Ramos (cell line): ENCODE data around the gene TBC1D20.

Experiments
- in situ Hi-C: fragments of 300-500 bp; cut with MboI; formaldehyde crosslinking; loops from one replicate; pipeline ENCODE4 v1.14.3; 2022; ENCODE audit warnings: low sequenced_read_pairs; ENCODE audit not compliant: unreplicated experiment

The TBC1D20 gene

DNA sequence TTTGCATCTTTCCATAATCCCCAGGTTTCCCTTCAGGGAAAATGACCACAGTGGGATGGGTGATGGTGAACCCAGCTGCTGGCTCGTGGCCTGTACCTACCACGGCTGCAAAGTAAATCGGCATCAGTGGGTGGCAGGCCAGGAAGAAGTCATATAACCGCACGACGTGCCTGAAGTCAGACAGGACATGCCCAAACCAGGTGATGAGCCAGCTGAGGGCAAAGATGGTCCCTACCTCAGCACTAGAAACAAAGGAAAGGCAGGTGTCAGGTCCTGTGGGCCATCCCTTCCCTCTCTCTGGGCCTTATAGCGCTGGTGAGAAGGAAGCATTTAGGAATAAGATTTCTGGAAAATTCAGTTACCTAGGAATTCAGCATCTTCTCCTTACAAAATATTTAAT, 22.2 kb downstream of the TBC1D20 start:
- in situ Hi-C loops, result no loop called here

DNA sequence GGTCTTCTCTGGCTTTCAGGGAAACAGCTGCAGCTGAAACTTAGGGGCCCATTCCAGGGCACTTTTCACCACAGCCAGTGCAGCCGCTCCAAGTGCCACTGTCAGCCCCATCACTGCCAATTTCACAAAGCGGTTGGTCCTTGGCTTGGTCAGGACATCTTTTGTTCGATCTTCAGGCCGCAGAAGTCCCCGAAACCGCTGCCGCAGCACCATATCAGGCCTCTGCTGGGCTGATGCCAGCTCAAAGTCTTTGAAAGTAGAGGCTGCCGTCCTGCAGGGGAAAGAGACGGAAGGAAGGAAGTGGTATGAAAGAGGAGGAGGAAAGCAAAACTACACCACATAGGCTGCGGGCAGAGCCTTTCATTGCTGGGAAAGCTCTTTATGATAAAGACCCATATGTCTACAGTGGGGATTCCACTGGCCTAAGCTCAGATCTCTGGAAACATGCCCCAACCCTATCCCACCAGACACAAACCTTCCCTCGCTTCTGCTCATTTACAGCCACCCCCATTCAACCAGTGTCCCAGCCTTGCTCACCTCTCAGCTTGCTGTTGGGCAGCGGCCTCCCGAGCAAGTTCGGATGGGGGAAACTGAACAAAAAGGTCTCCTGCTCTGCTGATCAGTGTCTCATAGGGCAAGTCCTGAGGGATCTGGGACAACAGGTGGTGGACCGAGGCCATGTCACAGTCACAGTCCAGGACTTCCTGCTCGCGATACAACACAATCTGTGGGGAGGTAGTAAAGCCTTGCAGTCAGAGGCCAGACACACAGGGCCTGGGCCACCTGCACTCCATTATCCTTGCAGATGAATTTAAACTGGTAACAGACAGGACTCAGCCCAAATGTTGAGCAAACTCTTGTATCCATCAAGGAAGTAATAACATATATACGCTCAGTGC, 23.5 kb downstream of the TBC1D20 start:
- in situ Hi-C loops, result no loop called here

DNA sequence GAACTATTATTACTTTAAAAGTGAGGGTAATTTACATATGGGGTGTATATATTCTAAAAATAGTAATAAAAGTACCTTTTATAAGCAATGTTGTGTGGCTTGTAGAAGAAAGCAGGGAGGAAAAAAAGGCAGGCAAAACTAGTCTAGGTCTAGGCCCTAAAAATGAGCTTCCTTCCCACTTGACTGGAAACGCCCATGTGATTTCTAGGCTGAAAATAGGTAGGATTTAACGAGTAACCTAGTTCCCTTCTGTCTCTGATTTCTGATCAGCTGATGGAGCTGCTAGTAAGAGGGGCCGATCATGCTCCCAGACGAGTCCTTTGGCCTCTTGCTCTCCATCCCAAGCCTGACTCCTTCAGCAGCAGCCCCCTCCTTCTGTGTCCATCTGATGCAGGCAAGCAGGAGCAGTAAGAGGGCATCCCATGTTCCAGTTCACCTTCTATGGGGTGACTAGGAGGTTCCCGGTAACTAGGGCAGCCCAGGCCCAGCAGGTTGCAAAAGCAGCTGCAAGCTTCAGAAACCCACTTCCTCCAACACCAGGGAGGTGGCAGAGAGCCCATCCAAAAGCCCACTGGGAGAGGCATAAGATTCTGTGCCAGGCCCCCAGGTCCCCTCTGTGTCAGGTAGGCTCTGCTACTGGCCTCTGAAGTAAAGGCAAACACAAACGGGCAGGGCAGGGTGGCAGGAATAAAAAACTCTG, 24.4 kb downstream of the TBC1D20 start:
- in situ Hi-C loops, result no loop called here

DNA sequence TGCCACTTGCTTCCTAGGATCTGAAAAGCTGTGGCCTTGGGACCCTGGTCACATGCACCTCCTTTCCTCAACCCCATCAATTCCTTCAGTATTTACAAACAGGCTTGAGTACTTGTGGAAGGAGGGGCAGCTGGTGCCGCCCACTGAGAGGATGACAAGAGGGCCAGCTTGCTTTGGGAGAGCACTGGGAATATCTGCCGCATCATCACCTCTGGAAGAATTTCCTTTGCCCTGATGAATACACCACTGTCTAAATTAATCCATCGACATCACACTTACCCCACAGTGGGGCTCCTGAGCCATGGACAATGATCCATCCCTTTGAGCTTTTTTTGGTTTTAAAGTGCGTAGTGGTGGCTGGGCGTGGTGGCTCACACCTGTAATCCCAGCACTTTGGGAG, 25.9 kb downstream of the TBC1D20 start:
- in situ Hi-C loops, result no loop called here

- in situ Hi-C loops, result no loop called here
Observed at GRCh38 chr20:435558-435957, 26.8 kb downstream of the TBC1D20 start.

DNA sequence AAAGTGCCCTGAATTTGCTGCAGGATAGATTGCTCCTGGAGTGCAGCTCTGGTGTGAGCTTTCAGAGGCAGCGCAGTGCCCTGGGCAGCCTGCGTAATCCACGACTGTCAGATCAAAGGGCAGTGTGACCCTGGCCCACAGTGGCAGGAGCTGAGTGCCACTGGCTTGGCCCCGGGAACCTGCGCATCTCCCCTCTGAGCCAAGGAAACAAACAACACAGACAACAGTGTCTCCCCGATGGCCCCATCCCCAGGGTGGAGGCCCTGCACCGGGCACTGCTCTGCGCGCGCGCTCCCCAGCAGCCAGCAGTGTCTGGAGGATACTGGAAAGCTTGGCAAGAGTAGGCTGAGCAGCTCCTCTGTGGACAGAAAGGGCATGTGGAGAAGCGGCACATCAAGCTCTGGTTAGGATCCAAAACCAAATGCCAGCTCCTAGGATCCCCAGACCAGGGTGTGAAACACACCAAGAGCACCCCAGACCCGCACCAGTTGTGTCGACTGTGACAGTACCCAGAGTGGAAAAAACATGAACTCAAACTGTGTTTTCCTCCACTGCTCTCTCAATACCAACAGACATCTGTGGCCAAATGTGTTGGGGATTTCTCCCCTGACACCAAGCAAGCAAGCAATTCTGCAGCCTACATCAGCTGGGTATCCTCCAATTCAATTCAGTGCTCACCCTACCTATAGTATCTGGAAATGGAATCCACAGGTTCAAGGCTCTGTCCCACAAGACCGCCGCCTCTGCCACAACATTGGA, 27.5 kb downstream of the TBC1D20 start:
- in situ Hi-C loops, result no loop called here

DNA sequence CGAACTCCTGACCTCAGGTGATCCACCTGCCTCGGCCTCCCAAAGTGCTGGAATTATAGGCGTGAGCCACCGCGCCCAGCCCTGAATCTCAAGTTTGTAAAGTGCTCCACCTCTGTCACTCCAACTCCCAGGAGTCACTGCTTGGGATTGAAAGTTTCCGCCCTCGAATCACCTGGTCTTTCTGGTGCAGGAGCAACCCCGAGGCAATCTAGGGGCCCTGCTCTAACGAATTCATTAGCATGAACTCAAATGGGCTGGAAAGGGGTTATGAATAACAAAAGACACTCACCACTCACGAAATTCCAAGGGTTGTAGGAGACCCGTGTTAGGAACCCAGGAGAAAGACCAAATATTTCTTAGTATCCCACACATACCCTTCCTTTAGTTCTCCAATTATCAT, 28.1 kb downstream of the TBC1D20 start:
- in situ Hi-C loops, result no loop called here

DNA sequence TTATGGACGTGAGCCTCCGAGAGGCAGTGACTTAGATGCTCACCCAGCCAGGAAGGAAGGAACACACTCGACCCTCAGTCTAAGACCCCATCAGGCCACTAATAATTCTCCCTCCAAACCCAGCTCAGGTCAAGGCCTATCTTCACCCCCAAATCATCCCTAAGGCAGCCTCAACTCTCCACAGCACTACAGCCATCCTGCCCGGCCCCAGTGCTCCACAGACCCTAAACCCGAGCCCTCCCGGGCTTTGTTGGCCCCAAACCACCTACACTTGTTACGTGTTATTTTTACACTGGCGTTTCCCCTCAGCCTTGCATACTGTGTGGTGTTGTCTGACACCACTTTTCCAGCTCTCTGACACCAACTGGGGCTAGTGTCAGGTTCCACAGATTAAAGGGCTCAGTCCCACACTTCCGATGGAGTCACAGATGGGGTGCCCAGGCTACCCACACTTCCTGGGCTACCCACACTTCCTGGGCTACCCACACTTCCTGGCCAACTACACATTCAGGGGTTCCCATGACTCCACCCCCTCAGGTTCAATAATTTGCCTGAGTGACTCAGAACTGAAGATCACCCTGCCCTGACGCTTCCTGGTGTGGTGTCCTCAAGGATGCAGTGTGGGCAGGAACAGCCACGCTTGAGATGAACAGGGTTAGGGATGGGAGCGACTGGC, 28.9 kb downstream of the TBC1D20 start:
- in situ Hi-C loops, result no loop called here

- in situ Hi-C loops, result no loop called here
Observed at GRCh38 chr20:432677-433299, 29.5 kb downstream of the TBC1D20 start.

- in situ Hi-C loops, result no loop called here
Observed at GRCh38 chr20:432208-432607, 30.1 kb downstream of the TBC1D20 start.

- in situ Hi-C loops, result no loop called here
Observed at GRCh38 chr20:431012-431904, 31.1 kb downstream of the TBC1D20 start.

- in situ Hi-C loops, result no loop called here
Observed at GRCh38 chr20:430091-430999, 32.0 kb downstream of the TBC1D20 start.

GRCh38 chr20:428658-429200, 33.6 kb downstream of the TBC1D20 start:
- in situ Hi-C loops, result no loop called here

- in situ Hi-C loops, result no loop called here
Observed at GRCh38 chr20:427849-428657, 34.3 kb downstream of the TBC1D20 start.

DNA sequence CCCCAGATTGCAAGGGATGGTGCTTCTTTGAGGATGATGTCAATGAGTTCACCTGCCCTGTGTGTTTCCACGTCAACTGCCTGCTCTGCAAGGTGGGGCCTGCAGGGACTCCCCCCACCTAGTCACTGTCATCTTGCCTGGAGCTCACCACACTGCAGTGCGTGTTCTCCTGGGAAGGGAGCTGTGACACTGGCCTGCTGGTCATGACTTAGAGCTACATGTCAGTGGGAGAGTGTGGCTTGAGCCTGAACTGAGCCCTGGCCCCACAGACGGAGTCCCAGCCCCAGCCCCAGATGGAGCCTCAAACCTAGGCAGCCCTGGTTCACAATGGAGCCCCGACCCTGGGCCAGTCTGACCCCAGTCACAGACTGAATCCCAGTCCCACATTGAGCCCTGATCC, 34.9 kb downstream of the TBC1D20 start:
- in situ Hi-C loops, result no loop called here

DNA sequence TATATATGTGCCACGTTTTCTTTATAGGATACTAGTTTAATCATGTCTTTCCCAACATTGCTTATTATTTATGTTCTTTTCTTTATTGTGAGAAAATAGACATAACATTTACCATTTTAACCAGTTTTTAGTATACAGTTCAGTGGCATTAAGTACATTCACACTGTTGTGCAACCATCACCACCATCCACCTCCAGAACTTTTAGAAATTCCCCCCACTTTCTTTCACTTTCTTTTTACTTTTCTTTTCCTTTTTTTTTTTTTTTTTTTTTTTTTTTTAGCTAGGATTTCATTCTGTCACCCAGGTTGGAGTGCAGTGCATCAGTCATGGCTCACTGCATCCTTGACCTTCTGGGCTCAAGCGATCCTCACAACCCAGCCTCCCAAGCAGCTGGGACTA, 35.8 kb downstream of the TBC1D20 start:
- in situ Hi-C loops, result no loop called here

- in situ Hi-C loops, result no loop called here
Observed at GRCh38 chr20:421685-422250, 40.6 kb downstream of the TBC1D20 start.
